AG04449 (cell line): ENCODE measurements around the gene BNIP1.

Source experiments
- CTCF ChIA-PET: fragments of 350-600 bp; formaldehyde crosslinking; extraction: SDS; loops from one replicate; lab custom pipeline; 2021; ENCODE audit warnings: antibody characterized with exemption; lab: Yijun Ruan, JAX
- POLR2A ChIA-PET: fragments of 400-600, 350-600 bp; formaldehyde crosslinking; extraction: SDS; loops from one replicate; lab custom pipeline; 2020; ENCODE audit warnings: antibody characterized with exemption, inconsistent platforms; lab: Yijun Ruan, JAX
- DNase-seq: peaks from one replicate; pipeline ENCODE4 v3.0.0-alpha.2; 2010; ENCODE audit warnings: low read depth, low spot score
- H3K4me3 ChIP-seq: 2 replicates; pipeline ENCODE4 v1.5.1; 2011; ENCODE audit warnings: low read depth, mild to moderate bottlenecking, control low read depth, low read length
- TF ChIP-seq, protein P1 (sequence below): IDR thresholded peaks from one replicate; pipeline ENCODE4 v1.5.1; 2011; ENCODE audit warnings: mild to moderate bottlenecking, moderate library complexity, low read length, control low read depth, inconsistent platforms; ENCODE audit not compliant: insufficient read depth; ENCODE audit errors: missing control alignments

Gene BNIP1

GRCh38 chr5:173158366-173158765 lies 14.0 kb downstream of the BNIP1 start:
- TF ChIP-seq, protein P1, sequence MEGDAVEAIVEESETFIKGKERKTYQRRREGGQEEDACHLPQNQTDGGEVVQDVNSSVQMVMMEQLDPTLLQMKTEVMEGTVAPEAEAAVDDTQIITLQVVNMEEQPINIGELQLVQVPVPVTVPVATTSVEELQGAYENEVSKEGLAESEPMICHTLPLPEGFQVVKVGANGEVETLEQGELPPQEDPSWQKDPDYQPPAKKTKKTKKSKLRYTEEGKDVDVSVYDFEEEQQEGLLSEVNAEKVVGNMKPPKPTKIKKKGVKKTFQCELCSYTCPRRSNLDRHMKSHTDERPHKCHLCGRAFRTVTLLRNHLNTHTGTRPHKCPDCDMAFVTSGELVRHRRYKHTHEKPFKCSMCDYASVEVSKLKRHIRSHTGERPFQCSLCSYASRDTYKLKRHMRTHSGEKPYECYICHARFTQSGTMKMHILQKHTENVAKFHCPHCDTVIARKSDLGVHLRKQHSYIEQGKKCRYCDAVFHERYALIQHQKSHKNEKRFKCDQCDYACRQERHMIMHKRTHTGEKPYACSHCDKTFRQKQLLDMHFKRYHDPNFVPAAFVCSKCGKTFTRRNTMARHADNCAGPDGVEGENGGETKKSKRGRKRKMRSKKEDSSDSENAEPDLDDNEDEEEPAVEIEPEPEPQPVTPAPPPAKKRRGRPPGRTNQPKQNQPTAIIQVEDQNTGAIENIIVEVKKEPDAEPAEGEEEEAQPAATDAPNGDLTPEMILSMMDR: no peak
- ChIA-PET POLR2A (no interaction called here), CTCF (interaction anchor here (0.6 to 1.9 kb wide), 3 partner anchors 10 to 452 kb away, joined by 4 read pairs; no protein-coding TSS in a partner anchor)
- DNase-seq: no peak
- no peak overlapping the region for H3K4me3 ChIP-seq

GRCh38 chr5:173159256-173159655 lies 14.9 kb downstream of the BNIP1 start:
- TF ChIP-seq, protein P1: no peak
- DNase-seq: no peak
- CTCF ChIA-PET: interaction anchor here (1.3 kb wide), 1 partner anchor 9 kb away, joined by 4 read pairs; no protein-coding TSS in a partner anchor
- POLR2A ChIA-PET: no interaction called here
- H3K4me3 ChIP-seq: no peak overlapping the region

GRCh38 chr5:173161148-173161547 lies 16.8 kb downstream of the BNIP1 start:
- DNase-seq: no peak
- TF ChIP-seq, protein P1: no peak
- ChIA-PET POLR2A (no interaction called here), CTCF (interaction anchor here (1.0 kb wide), 1 partner anchor 123 kb away, joined by 3 read pairs; no protein-coding TSS in a partner anchor)
- H3K4me3 ChIP-seq: no peak overlapping the region

GRCh38 chr5:173163219-173163618 lies 18.9 kb downstream of the BNIP1 start:
- no peak for DNase-seq
- CTCF ChIA-PET: interaction anchor here (0.8 to 3.1 kb wide), 9 partner anchors 9 to 451 kb away, joined by 3 to 21 read pairs (median 3); partner anchors contain the start of gene BNIP1
- POLR2A ChIA-PET: interaction anchor here (0.9 kb wide), 1 partner anchor 119 kb away, joined by 4 read pairs; no protein-coding TSS in a partner anchor
- no peak overlapping the region for H3K4me3 ChIP-seq
- TF ChIP-seq, protein P1: no peak

DNA sequence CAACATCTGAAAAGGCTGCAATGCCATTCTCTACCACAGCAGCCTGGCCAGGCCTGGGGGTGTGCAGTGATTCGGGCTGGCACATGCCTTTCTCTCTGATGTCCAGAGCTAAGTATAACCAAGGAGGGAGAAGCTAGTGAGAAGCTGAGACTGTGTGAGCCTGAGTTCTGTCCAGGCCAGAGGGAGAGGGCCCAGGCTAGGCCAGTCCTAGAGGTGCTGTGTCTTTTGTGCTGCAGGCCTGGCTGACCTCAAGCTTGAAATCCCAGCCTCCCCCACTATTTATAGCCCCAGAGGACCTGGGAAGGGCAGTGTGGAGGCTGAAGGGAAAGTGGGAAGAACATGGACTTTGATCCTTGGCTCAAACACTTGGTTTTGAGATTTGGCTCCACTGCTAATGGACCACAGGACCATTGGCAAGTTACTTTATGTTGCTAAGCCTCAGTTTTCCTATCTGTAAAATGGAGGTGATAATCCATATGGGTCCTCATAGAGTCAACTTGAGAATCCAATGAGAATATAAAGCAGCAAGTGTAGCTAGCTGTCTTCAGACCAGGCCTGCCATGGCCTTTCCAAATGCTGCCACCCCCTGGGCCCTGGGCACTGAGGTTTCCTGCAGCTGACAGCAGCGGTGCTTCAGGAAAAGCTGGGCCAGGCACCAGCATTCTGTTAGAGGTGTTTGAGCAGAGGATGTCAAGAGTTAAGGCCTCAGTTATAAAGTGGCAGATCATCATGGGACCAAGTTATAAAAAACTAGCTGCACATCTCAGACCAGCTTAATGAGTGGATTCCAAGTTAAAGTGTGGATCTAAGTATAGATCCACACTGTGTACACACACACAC lies 21.1 kb downstream of the BNIP1 start:
- no peak overlapping the region for H3K4me3 ChIP-seq
- POLR2A ChIA-PET: no interaction called here
- no peak for DNase-seq
- TF ChIP-seq, protein P1: no peak
- CTCF ChIA-PET: interaction anchor here (0.9 to 3.1 kb wide), 22 partner anchors 10 to 819 kb away, joined by 3 to 21 read pairs (median 4); no protein-coding TSS in a partner anchor

- TF ChIP-seq, protein P1: no peak
- POLR2A ChIA-PET: no interaction called here
- CTCF ChIA-PET: no interaction called here
- DNase-seq: no peak
- H3K4me3 ChIP-seq: no peak overlapping the region
These were observed 27.8 kb downstream of the BNIP1 start for GRCh38 chr5:173172166-173172565.
